ENCODE data around the gene CA10.

The CA10 gene

GRCh38 chr17:51590071-51590656 is 568.4 kb downstream of the CA10 start:
- no peak for DNase-seq (ENCODE audit: low spot score)

DNA sequence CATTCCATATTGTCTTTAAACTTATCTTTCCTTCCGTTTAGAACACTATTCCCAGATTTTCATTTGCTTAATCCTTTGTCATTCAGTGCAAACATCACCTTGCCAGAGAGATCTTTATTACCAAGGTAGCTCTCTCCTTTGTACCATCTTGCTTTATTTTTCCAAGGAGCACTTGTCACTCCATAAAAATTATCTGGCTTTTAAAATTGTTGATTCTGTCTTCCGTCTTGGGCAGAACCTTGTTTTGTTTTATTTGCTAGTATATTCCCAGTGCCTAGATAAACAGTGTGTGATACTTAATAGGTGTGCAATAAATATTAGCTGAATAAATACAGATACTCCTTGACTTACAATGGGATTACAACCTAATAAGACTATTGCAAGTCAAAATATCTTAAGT is 570.5 kb downstream of the CA10 start:
- no peak for DNase-seq (ENCODE audit: low spot score)

DNA sequence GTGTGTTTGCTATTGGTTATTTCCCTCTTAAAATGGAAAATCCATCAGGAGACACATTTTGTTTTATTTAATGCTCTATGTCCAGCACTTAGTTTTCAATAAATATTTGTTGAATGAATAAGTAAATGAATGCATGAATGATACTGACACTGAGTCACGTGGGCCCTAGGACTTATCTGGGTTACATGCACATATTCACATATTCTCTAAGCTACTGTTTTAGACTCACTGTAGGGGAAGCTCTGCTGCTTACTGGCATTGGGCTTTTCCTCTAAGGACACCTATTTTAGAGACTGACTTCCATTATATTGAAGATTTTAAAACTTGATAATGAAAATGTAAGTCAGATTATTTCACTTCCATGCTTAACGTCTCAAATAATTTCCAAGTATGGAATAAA is 571.0 kb downstream of the CA10 start:
- no peak for DNase-seq (ENCODE audit: low spot score)

DNA sequence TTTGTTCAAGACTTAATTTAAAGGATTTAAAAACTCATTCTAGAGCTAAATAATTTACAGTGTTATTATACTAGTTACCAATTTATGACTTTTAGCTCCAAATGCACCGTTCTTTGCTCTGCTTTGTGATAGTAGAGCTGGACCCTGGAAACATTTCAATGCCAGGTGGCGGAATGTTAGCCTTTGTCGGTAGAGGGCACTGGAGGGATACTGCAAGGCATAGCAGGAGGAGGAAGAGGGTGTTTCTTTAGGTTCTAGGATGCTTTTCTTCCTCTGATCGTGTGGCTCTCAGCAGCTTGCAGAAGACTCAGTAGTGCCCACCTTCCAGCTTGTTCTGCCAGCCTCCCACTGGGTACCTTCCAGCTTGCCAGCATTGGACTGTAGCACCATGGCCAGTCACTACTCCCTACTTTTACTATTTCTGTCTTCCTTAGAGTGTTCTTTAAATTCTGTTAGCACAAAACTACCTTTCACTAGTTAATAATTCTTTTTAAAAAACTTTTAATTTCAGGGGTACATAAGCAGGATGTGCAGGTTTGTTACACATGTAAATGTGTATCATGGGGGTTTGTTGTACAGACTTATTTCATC is 572.9 kb downstream of the CA10 start:
- no peak for DNase-seq (ENCODE audit: low spot score)

DNA sequence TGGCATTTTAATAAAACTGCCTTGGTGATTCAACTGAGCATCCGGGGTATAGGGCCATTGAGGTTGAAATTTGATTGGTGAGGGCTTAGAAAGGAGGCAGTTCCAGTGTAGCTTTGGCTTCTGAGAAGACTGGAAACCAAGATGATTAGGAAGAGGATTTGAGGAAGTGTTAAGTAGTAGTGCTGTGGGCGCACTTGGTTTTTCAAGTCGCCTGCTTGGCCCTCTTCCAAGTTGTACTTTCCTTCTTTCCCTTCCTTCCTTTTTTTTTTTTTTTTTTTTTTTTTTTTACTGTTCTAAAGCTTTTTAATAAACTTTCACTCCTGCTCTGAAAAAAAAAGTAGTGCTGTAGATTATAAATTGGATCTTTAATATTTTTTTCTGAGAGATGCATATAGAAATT is 577.6 kb downstream of the CA10 start:
- no peak for DNase-seq (ENCODE audit: low spot score)
